ENCODE data around the gene GPR156. TPM values are rescaled to one million over a fixed set of nuclear protein-coding genes. Genes with fewer than 3 reads are reported as not detected.
A peak's percentile ranks its signal among the peaks of the same experiment; 100 is the strongest.

The GPR156 gene
- total and polyA plus RNA-seq, 3 donors from 2014 or later: 5.5 to 12.7 (median 7.3) TPM

GRCh38 chr3:120289636-120290035 lies 4.6 kb upstream of the GPR156 start:
- intact Hi-C loops (cut with DNase I; ENCODE audit: low total_unique reads): no loop called here
- no peak for TF ChIP-seq POLR2A (IDR thresholded peaks at IDR 0.05)
- Histone ChIP-seq H3K4me3 (no peak overlapping the region), H3K36me3 (ENCODE audit: low read depth, missing control alignments) (no peaks in the 10 kb centered on the region), H3K27me3 (no peaks in the 10 kb centered on the region), H3K9me3 (no peaks in the 10 kb centered on the region), H3K4me1 (peaks cover 6% of the 10 kb centered on the region), H3K27ac (no peak overlapping the region)
- DNase-seq: no peak
- WGBS, 2 donors: 94% methylated on average over 14 of the region's 16 CpGs; no CpG with 5 or more reads in 1 of the 2 donors

DNA sequence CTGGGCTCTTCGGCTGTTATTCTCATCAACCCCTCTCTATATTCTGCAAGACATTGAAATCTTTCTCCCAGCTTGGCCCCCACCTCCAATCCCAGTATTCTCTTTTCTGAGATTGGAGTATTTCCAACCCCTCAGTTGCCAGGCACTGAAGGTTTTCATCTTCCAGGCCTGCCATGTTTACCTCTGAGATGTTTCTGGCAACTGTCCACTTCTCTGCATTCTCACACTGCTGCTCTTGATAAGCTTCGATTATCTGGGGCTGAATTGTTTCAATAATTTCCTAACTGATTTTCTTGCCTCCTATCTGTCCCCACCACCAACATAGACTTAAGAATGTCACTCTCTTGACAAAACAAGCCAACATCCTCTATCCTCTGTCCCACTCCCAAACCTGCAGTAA lies 1.4 kb upstream of the GPR156 start:
- Histone ChIP-seq H3K36me3 (ENCODE audit: low read depth, missing control alignments) (no peaks in the 10 kb centered on the region), H3K4me3 (no peak overlapping the region), H3K9me3 (no peaks in the 10 kb centered on the region), H3K4me1 (peaks cover 6% of the 10 kb centered on the region), H3K27me3 (no peaks in the 10 kb centered on the region), H3K27ac (no peak overlapping the region)
- DNase-seq: no peak
- 61 to 64% methylated on average over 2 of the region's 2 CpGs for WGBS, 2 donors
- TF ChIP-seq CTCF (IDR thresholded peaks at IDR 0.05) (no peak), POLR2A (IDR thresholded peaks at IDR 0.05) (no peak)
- intact Hi-C loops (cut with DNase I; ENCODE audit: low total_unique reads): no loop called here

DNA sequence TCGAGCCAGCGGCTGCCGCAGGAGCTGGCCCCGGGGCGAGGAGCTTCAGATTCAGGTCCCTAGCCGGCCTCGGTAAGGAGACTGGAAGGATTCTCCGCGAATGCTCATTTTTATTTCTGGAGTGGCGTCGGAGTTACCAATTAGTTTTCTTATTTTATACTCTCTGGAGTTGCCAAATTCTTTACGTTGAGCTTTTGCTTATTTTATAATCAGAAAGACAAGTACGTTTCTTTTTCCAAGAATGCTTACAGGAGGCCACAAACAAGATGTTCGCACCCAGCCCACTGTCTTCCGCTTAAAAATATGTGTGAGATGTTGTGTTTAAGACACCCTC lies 453 bp upstream of the GPR156 start:
- Histone ChIP-seq H3K36me3 (ENCODE audit: low read depth, missing control alignments) (no peaks in the 10 kb centered on the region), H3K4me3 (peak overlapping the region; percentile 58 to 62), H3K4me1 (peaks cover 6% of the 10 kb centered on the region), H3K9me3 (no peaks in the 10 kb centered on the region), H3K27ac (peak overlapping the region in 1 of 2 donors; percentile 24), H3K27me3 (no peaks in the 10 kb centered on the region)
- DNase-seq: no peak
- WGBS, 2 donors: 14 to 23% methylated on average over 15 of the region's 15 CpGs
- intact Hi-C loops (cut with DNase I; ENCODE audit: low total_unique reads): no loop called here
- TF ChIP-seq POLR2A (IDR thresholded peaks at IDR 0.05) (no peak), CTCF (IDR thresholded peaks at IDR 0.05) (no peak)

- DNase-seq: no peak
- Histone ChIP-seq H3K9me3 (no peaks in the 10 kb centered on the region), H3K4me3 (no peak overlapping the region), H3K36me3 (ENCODE audit: low read depth, missing control alignments) (no peaks in the 10 kb centered on the region), H3K27ac (no peak overlapping the region), H3K4me1 (peaks cover 3% of the 10 kb centered on the region), H3K27me3 (no peaks in the 10 kb centered on the region)
- TF ChIP-seq CTCF (IDR thresholded peaks at IDR 0.05): no peak
- TF ChIP-seq POLR2A (IDR thresholded peaks at IDR 0.05): no peak
- intact Hi-C loops (cut with DNase I; ENCODE audit: low total_unique reads): no loop called here
- 89 to 93% methylated on average over 3 of the region's 3 CpGs for WGBS, 2 donors
These were observed 3.8 kb downstream of the GPR156 start for GRCh38 chr3:120281261-120281660.

DNA sequence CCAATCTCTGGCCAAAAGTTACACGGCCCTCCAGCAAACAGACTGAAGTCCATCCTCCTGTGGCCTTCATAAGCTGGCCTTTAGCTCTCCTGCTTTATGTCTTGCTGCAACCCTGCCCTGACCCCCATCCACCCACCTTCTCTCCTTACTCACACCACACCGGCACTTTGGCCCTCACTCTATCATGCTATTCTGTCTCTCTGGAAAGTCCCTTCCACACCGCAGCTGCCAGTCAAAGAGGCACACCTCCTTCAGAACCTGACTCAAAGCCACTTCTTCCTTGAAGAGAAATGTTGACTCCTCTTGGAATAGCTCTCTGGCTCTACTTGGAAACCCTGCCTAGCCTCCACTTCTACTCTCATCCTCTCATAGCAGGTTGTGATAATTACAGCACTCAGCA lies 4.5 kb downstream of the GPR156 start:
- TF ChIP-seq CTCF (IDR thresholded peaks at IDR 0.05): no peak
- no peak for TF ChIP-seq POLR2A (IDR thresholded peaks at IDR 0.05)
- Histone ChIP-seq H3K9me3 (no peaks in the 10 kb centered on the region), H3K36me3 (ENCODE audit: low read depth, missing control alignments) (no peaks in the 10 kb centered on the region), H3K27ac (no peak overlapping the region), H3K4me1 (no peaks in the 10 kb centered on the region), H3K27me3 (no peaks in the 10 kb centered on the region), H3K4me3 (no peak overlapping the region)
- WGBS, 2 donors: 85 to 96% methylated on average over 3 of the region's 3 CpGs
- no peak for DNase-seq
- intact Hi-C loops (cut with DNase I; ENCODE audit: low total_unique reads): no loop called here

All from testis (tissue), 3 donors.